ENCODE data around the gene INSYN2B. TPM values are rescaled to one million over a fixed set of nuclear protein-coding genes. Genes with fewer than 3 reads are reported as not detected.
A peak's percentile ranks its signal among the peaks of the same experiment; 100 is the strongest.

The INSYN2B gene
- total RNA-seq = under 1 TPM in 1 of 2 donors, not detected in 1; 0.19 TPM
- long read RNA-seq, donor 1, partial matches to known transcripts = 0 of 6 reads
- long read RNA-seq, donor 1, other reads (novel, unspliced or antisense) = 6 of 6 reads
- long read RNA-seq, donor 2 = 0 reads

GRCh38 chr5:169980418-169981053, at the start of gene INSYN2B:
Gene INSYN2B, minus strand, starts transcription at chr5:169980495. Its CDS starts 96,597 bp downstream, at chr5:169883898.
- intact Hi-C loops (cut with DNase I) = loop anchor here in 1 of 2 donors (1.0 kb wide), 1 partner anchor 25 kb away; no protein-coding TSS in a partner anchor

GRCh38 chr5:170028124-170028523, 47.8 kb upstream of the INSYN2B start:
- intact Hi-C loops (cut with DNase I) = no loop called here
- DNase-seq (ENCODE audit: low spot score) = no peak

More at GRCh38 chr5:169980418-169981053, at the start of gene INSYN2B:
- DNase-seq (ENCODE audit: low spot score) = peak; percentile 82

GRCh38 chr5:170025853-170026252, 45.6 kb upstream of the INSYN2B start:
- intact Hi-C loops (cut with DNase I) = no loop called here
- DNase-seq (ENCODE audit: low spot score) = no peak

- intact Hi-C loops (cut with DNase I) = loop anchor here in 1 of 2 donors (5.0 kb wide), 1 partner anchor 676 kb away; no protein-coding TSS in a partner anchor
These were observed 41.2 kb upstream of the INSYN2B start for GRCh38 chr5:170021506-170021905.

GRCh38 chr5:170020423-170020822, 40.1 kb upstream of the INSYN2B start:
- DNase-seq (ENCODE audit: low spot score) = no peak
- intact Hi-C loops (cut with DNase I) = loop anchor here in 1 of 2 donors (5.0 kb wide), 1 partner anchor 677 kb away; no protein-coding TSS in a partner anchor

More at GRCh38 chr5:170021506-170021905, 41.2 kb upstream of the INSYN2B start:
- no peak for DNase-seq (ENCODE audit: low spot score)

- intact Hi-C loops (cut with DNase I) = no loop called here
- no peak for DNase-seq (ENCODE audit: low spot score)
These were observed 32.3 kb upstream of the INSYN2B start for GRCh38 chr5:170012622-170013021.

- intact Hi-C loops (cut with DNase I) = no loop called here
- no peak for DNase-seq (ENCODE audit: low spot score)
These were observed 31.5 kb upstream of the INSYN2B start for GRCh38 chr5:170011751-170012150.

GRCh38 chr5:170010595-170010994, 30.3 kb upstream of the INSYN2B start:
- intact Hi-C loops (cut with DNase I) = no loop called here
- DNase-seq (ENCODE audit: low spot score) = no peak

- intact Hi-C loops (cut with DNase I) = loop anchor here in 1 of 2 donors (5.0 kb wide), 1 partner anchor 766 kb away; no protein-coding TSS in a partner anchor
- no peak for DNase-seq (ENCODE audit: low spot score)
These were observed 28.1 kb upstream of the INSYN2B start for GRCh38 chr5:170008376-170008775.

GRCh38 chr5:170006021-170006420, 25.7 kb upstream of the INSYN2B start:
- intact Hi-C loops (cut with DNase I) = loop anchor here in 1 of 2 donors (5.0 kb wide), 1 partner anchor 764 kb away; no protein-coding TSS in a partner anchor
- DNase-seq (ENCODE audit: low spot score) = no peak

GRCh38 chr5:170000155-170000554, 19.9 kb upstream of the INSYN2B start:
- no peak for DNase-seq (ENCODE audit: low spot score)
- intact Hi-C loops (cut with DNase I) = no loop called here

- DNase-seq (ENCODE audit: low spot score) = no peak
- intact Hi-C loops (cut with DNase I) = no loop called here
These were observed 19.3 kb upstream of the INSYN2B start for GRCh38 chr5:169999621-170000020.

- intact Hi-C loops (cut with DNase I) = no loop called here
- DNase-seq (ENCODE audit: low spot score) = no peak
These were observed 17.5 kb upstream of the INSYN2B start for GRCh38 chr5:169997798-169998197.

GRCh38 chr5:169993485-169993790, 13.1 kb upstream of the INSYN2B start:
- intact Hi-C loops (cut with DNase I) = no loop called here
- no peak for DNase-seq (ENCODE audit: low spot score)

- no peak for DNase-seq (ENCODE audit: low spot score)
- intact Hi-C loops (cut with DNase I) = no loop called here
These were observed 12.6 kb upstream of the INSYN2B start for GRCh38 chr5:169992789-169993484.

- DNase-seq (ENCODE audit: low spot score) = no peak
- intact Hi-C loops (cut with DNase I) = no loop called here
These were observed 11.0 kb upstream of the INSYN2B start for GRCh38 chr5:169991115-169991869.

- intact Hi-C loops (cut with DNase I) = no loop called here
- no peak for DNase-seq (ENCODE audit: low spot score)
These were observed 9.1 kb upstream of the INSYN2B start for GRCh38 chr5:169989365-169989764.

- DNase-seq (ENCODE audit: low spot score) = no peak
- intact Hi-C loops (cut with DNase I) = no loop called here
These were observed 8.7 kb upstream of the INSYN2B start for GRCh38 chr5:169988947-169989346.

- intact Hi-C loops (cut with DNase I) = no loop called here
- no peak for DNase-seq (ENCODE audit: low spot score)
These were observed 7.9 kb upstream of the INSYN2B start for GRCh38 chr5:169988206-169988605.

- DNase-seq (ENCODE audit: low spot score) = no peak
- intact Hi-C loops (cut with DNase I) = no loop called here
These were observed 424 bp downstream of the INSYN2B start for GRCh38 chr5:169979871-169980270.
